B cell (primary cell): ENCODE results near the gene LRP1.

Experiments used
- EZH2 ChIP-seq: IDR thresholded peaks from 2 replicates; pipeline ENCODE4 v1.6.1; 2012; ENCODE audit warnings: borderline replicate concordance, low read depth, mild to moderate bottlenecking, moderate library complexity, low read length; ENCODE audit not compliant: insufficient read depth, poor library complexity, severe bottlenecking
- TF ChIP-seq, protein P1 (sequence below): fragments of 200-600 bp; IDR thresholded peaks from one replicate; pipeline ENCODE4 v1.8.0; 2022; ENCODE audit warnings: antibody characterized with exemption, mild to moderate bottlenecking

GRCh38 chr12:57194253-57194652 lies 66.0 kb downstream of the LRP1 start:
- TF ChIP-seq, protein P1, sequence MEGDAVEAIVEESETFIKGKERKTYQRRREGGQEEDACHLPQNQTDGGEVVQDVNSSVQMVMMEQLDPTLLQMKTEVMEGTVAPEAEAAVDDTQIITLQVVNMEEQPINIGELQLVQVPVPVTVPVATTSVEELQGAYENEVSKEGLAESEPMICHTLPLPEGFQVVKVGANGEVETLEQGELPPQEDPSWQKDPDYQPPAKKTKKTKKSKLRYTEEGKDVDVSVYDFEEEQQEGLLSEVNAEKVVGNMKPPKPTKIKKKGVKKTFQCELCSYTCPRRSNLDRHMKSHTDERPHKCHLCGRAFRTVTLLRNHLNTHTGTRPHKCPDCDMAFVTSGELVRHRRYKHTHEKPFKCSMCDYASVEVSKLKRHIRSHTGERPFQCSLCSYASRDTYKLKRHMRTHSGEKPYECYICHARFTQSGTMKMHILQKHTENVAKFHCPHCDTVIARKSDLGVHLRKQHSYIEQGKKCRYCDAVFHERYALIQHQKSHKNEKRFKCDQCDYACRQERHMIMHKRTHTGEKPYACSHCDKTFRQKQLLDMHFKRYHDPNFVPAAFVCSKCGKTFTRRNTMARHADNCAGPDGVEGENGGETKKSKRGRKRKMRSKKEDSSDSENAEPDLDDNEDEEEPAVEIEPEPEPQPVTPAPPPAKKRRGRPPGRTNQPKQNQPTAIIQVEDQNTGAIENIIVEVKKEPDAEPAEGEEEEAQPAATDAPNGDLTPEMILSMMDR = no peak
- TF ChIP-seq EZH2 = no peak
